Esophagus squamous epithelium (tissue), 5 donors: ENCODE results near the gene ZBTB42. TPM values are rescaled to one million over a fixed set of nuclear protein-coding genes. Genes with fewer than 3 reads are reported as not detected.

Experiments
- DNase-seq: peaks from one replicate; lab custom pipeline; 2025; lab: John Stamatoyannopoulos, UW
- H3K27ac ChIP-seq, 4 donors: fragments of 200-600 bp; sonication (generic); one replicate each; pipeline ENCODE4 v1.5.1; 2016 to 2019; ENCODE audit warnings: mild to moderate bottlenecking in 1 of 4
- H3K27me3 ChIP-seq, 4 donors: fragments of 200-600 bp; sonication (generic); 1 replicate in 3 of 4; 2 replicates in 1 of 4; pipeline versions ENCODE4 v1.5.1 to v1.6.0; 2017 to 2021; ENCODE audit warnings: antibody characterized with exemption in 1 of 4
- H3K36me3 ChIP-seq, 3 donors: fragments of 200-600 bp; sonication (generic); one replicate each; pipeline ENCODE4 v1.5.1; 2016 to 2019
- H3K4me1 ChIP-seq, 3 donors: fragments of 200-600 bp; sonication (generic); one replicate each; pipeline ENCODE4 v1.5.1; 2017 to 2019
- H3K4me3 ChIP-seq, 4 donors: fragments of 200-600 bp; sonication (generic); 1 replicate in 3 of 4; 2 replicates in 1 of 4; pipeline ENCODE4 v1.5.1; 2016 to 2019; ENCODE audit warnings: mild to moderate bottlenecking in 2 of 4, moderate library complexity in 1 of 4
- H3K9me3 ChIP-seq, 3 donors: fragments of 200-600 bp; sonication (generic); one replicate each; pipeline ENCODE4 v1.5.1; 2016 to 2019
- CTCF ChIP-seq, 6 experiments: fragments of 450-650 bp in 4 of 6; fragments of 200-600 bp in 2 of 6; sonication (generic) in 2 of 6; IDR thresholded peaks; one replicate each; pipeline ENCODE4 v1.5.1; 2016 to 2019; ENCODE audit warnings: antibody characterized with exemption in 6 of 6, mild to moderate bottlenecking in 4 of 6, moderate library complexity in 4 of 6
- POLR2A ChIP-seq, 4 donors: fragments of 450-650 bp; IDR thresholded peaks; one replicate each; pipeline ENCODE4 v1.6.1; 2017; ENCODE audit warnings: antibody characterized with exemption in 4 of 4, mild to moderate bottlenecking in 4 of 4, moderate library complexity in 3 of 4
- WGBS, 2 donors: methylation state at CpG; one replicate each; pipeline ENCODE4 v1.1.5; 2018; 5-methylcytosine and 5-hydroxymethylcytosine counted together
- intact Hi-C: fragments of 100-400 bp; cut with DNase I; formaldehyde crosslinking; loops from one replicate; pipeline ENCODE4 v1.15.0; 2022
- total RNA-seq, 4 donors: library from RNA; depleted of rRNA; stranded (reverse); fragments of >200 nt; gene quantifications; one replicate each; pipeline ENCODE4 v1.1.0, GENCODE V29; 2016
- donor health status: DM: yes; HTN: yes; CAD: no.

The ZBTB42 gene
- total RNA-seq, 4 donors from 2014 or later, result 4.7 to 14.2 (median 8.4) TPM

- no peak for DNase-seq
Observed at GRCh38 chr14:104784846-104785707, 15.8 kb upstream of the ZBTB42 start.

GRCh38 chr14:104785708-104786080 lies 15.2 kb upstream of the ZBTB42 start:
- TF ChIP-seq CTCF (IDR thresholded peaks at IDR 0.05) (no peak), POLR2A (IDR thresholded peaks at IDR 0.05) (no peak)
- intact Hi-C loops, result no loop called here
- DNase-seq, result no peak
- Histone ChIP-seq H3K36me3 (peaks cover 0 to 81% (median 15%) of the 10 kb centered on the region in 3 donors), H3K4me1 (peaks cover 15 to 94% (median 20%) of the 10 kb centered on the region in 3 donors), H3K27ac (peak overlapping the region in 1 of 4 donors; percentile 17), H3K27me3 (no peaks in the 10 kb centered on the region), H3K9me3 (no peaks in the 10 kb centered on the region), H3K4me3 (no peak overlapping the region)
- WGBS, 2 donors, result 85 to 88% methylated on average over 6 to 8 of the region's 13 CpGs

More at GRCh38 chr14:104784846-104785707, 15.8 kb upstream of the ZBTB42 start:
- Histone ChIP-seq H3K36me3 (peaks cover 0 to 81% (median 17%) of the 10 kb centered on the region in 3 donors), H3K4me1 (peaks cover 15 to 94% (median 20%) of the 10 kb centered on the region in 3 donors), H3K27me3 (no peaks in the 10 kb centered on the region), H3K27ac (peak overlapping the region in 1 of 4 donors; percentile 17), H3K9me3 (no peaks in the 10 kb centered on the region), H3K4me3 (no peak overlapping the region)
- intact Hi-C loops, result no loop called here
- WGBS, 2 donors, result 100% methylated on average over 2 to 4 of the region's 36 CpGs
- TF ChIP-seq CTCF (IDR thresholded peaks at IDR 0.05) (no peak), POLR2A (IDR thresholded peaks at IDR 0.05) (no peak)

GRCh38 chr14:104786091-104786586 lies 14.8 kb upstream of the ZBTB42 start:
- H3K4me3 ChIP-seq, result no peak overlapping the region
- no peaks in the 10 kb centered on the region for H3K9me3 ChIP-seq
- H3K27ac ChIP-seq, result peak overlapping the region in 2 of 4 donors; percentile 17 to 39
- H3K27me3 ChIP-seq, result no peaks in the 10 kb centered on the region
- DNase-seq, result no peak
- intact Hi-C loops, result no loop called here
- WGBS, 2 donors, result no CpG with 5 or more reads among the region's 14 CpGs
- no peak for TF ChIP-seq POLR2A (IDR thresholded peaks at IDR 0.05)
- peak in 1 of 6 experiments; percentile 5 for TF ChIP-seq CTCF (IDR thresholded peaks at IDR 0.05)
- peaks cover 15 to 98% (median 20%) of the 10 kb centered on the region in 3 donors for H3K4me1 ChIP-seq
- peaks cover 0 to 81% (median 12%) of the 10 kb centered on the region in 3 donors for H3K36me3 ChIP-seq

- Histone ChIP-seq H3K27ac (peak overlapping the region in 2 of 4 donors; percentile 2 to 39), H3K36me3 (peaks cover 0 to 81% (median 16%) of the 10 kb centered on the region in 3 donors), H3K4me3 (no peak overlapping the region), H3K4me1 (peaks cover 18 to 99% (median 22%) of the 10 kb centered on the region in 3 donors), H3K9me3 (no peaks in the 10 kb centered on the region), H3K27me3 (no peaks in the 10 kb centered on the region)
- DNase-seq, result no peak
- TF ChIP-seq POLR2A (IDR thresholded peaks at IDR 0.05), result no peak
- no peak for TF ChIP-seq CTCF (IDR thresholded peaks at IDR 0.05)
- intact Hi-C loops, result no loop called here
- WGBS, 2 donors, result 67% methylated on average over 3 of the region's 30 CpGs; no CpG with 5 or more reads in 1 of the 2 donors
Observed at GRCh38 chr14:104786726-104787675, 13.9 kb upstream of the ZBTB42 start.
